HG03571 (cell line): ENCODE results near the gene PRKAG2.
"Not testable (repeated sequence)": the region's sequence is repeated elsewhere in the genome, so short reads cannot be mapped to it uniquely, and the experiment has no call there.

Experiments used
- ATAC-seq: cut with Tn5 transposase; IDR thresholded peaks from one replicate; pipeline ENCODE4 v1.9.1; 2021; ENCODE audit not compliant: unreplicated experiment

The PRKAG2 gene

DNA sequence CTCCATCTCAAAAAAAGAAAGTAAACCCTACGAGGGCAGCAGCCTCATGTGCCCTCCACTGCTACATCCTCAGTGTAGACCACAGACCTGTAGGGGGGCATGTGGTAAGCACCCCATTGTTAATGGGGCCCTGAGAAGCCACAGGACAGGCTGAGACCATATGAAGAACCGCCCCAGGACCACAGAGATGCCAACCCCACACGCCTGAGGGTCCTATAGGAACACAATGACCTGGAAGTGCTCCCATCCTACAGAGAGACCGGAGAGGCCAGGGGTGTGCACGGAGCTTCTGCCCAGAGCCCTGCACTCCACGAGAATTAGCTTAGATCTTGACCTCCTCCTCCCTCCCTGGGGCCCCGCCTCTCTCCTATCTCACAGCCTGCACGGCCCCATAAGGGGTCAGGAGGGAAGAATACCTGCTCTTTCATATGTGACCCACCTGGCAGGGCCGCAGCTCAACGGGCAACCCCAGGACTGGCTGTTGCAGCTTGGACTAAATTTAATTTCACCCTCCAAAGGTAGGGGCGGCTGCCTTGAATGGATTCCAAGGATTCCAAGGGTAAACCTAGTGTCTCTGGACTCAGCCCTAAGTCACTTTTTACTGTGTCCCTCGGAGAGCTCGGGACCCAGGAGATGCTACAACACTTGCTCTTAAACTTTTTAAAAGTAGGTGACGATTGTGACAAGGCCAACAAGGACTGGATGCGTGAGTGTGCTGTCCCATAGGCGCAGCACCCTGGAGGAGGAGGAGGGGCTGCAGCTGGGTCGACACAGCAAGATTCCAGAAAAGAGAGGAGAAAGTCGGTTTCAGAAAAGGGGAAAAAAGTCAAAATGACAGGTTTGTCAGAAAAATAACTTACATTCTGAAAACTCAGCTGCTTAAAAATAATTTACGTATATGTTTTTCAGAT, 24.2 kb downstream of the PRKAG2 start:
- ATAC-seq, result no peak

GRCh38 chr7:151851782-151852181, 25.1 kb downstream of the PRKAG2 start:
- ATAC-seq, result no peak

DNA sequence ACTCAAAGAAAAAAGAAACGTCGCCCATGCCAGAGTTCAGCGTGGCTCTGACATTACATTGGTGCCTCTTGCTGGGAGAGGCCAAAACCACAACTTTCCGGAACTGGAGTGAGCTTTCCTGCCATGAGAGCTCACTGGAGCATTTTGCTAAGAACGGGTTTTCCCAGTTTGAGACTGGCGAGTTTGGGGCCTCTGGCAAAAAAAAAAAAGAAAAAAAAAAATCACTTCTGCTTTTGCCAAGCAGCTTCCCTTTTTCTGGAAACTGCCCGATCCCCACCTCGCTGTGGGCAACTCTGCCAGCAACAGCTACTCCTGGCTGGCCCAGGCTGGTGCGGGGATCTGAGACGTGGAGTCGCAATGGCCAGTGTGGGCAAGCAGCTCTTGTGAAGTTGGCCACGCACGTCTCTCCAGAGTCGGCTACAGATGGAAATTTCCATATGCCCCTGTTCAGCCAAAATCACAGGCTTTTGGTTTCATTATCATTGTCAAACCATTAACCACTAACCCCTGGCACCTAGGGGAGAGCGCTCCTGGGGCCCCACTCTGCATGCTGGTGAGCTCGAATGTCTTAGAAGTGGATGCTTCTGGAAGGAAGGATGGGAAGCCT, 25.7 kb downstream of the PRKAG2 start:
- no peak for ATAC-seq

GRCh38 chr7:151850491-151851124, 26.3 kb downstream of the PRKAG2 start:
- no peak for ATAC-seq

GRCh38 chr7:151849879-151850260, 27.0 kb downstream of the PRKAG2 start:
- no peak for ATAC-seq

DNA sequence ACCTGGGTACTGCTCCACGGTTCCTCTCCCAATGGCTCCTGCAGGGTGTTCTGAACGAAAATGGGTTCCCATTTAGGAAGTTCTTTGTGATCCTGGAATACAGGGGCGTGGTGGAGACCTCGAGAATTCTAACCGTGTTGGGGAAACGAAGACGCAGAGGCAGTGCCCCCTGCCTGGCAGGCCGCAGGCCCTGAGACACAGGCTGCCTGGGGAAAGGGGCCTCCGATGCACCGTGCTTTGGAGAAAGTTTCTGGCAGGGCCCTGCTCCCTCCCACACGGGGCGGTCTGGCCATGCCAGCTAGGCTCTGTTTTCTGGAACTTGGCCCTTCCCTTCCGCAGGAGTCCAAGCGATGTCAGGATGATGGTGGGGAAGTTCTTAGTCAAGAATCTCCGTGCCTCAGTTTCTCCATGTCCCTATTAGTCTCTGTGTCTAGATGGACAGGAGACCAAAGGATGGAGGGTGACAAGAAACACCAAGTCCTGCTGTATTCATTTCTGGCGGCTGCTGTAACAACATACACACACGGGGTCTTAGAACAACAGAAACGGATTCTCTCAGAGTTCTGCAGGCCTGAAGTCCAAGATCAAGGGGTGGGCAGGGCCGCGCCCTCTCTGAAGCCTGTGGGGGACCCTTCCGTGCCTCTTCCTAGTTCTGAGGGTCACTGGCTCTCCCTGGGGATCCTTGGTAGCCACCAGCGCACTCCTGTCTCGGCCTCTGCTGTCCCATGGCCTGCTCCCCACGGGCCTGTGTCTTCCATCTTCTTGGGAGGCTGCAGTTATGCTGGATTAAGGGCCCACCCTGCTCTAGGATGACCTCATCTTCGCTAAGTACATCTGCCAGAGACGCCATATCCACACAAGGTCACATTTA, 27.7 kb downstream of the PRKAG2 start:
- no peak for ATAC-seq

DNA sequence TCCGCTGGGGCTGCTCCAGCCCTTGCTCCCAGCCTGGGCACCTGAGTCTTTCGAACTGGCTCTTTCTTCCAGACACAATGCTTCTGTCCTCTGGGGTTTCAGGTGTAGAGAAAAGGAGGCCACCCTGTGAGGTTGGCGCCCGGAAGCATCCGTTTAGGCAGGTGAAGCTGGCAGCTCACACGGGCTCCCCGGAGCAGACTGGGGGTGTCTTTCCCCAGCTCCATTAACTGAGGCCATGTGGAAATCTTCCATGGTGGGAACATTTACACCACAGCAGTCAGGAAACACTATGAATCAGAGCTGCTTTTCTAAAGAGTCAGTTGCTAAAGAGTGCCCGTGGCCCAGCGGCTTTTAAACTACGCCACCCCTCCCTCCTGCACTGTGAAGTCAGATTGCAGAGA, 29.2 kb downstream of the PRKAG2 start:
- ATAC-seq, result no peak

GRCh38 chr7:151847136-151847535, 29.8 kb downstream of the PRKAG2 start:
- ATAC-seq, result no peak

- ATAC-seq, result no peak
These were observed 31.3 kb downstream of the PRKAG2 start for GRCh38 chr7:151845412-151846205.

DNA sequence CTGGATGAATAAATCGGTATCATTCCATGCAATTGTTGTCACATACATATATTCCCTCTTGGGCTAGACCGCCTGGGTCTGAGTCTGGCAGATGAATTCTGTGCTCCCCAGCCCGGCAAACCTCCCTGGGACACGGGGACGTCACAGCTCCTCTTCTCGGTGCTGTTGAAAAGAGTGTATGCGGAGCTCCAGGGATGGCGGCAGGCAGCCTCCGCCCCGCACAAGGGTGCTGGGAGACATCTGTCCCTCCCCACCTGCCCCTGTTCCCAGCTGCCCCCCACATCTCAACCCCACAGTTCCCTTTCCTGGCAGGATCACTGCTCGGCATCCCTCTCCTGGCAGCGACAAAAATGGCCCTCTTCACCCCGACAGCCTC, 32.1 kb downstream of the PRKAG2 start:
- ATAC-seq, result no peak

DNA sequence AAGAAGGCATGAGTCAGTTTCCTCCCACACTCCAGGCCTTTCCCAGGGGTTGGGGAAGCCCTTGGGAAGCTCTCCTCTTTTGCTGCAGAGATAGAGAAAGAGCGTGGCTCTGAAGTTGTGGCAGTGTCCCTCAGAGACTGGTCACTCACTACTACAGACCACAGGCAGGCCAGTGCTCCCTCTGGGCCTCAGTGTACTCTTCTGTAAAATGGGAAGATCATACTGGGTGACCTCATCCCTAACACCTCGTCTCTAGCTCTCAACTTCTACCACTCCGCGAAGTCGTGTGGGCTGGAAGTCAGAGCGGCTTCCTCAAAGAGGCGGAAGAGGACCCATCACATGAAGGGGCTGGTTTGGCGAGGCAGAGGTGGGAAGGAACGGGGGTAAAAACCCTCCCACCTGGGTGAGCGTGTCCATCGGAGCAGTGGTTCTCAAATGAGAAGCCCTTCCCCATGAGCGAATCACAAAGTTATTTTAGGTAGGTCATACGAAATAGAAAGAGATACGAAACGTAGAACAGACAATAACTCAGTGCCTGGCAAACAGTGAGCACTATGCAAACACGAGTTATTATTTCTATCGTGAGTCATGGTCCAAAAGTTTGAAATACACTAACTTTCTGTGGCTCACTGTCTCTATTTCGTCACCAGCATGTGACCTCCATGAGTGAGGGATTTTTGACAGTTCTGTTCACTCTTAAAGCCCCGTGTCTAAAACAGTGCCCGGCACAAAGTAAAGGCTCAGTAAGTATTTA, 32.7 kb downstream of the PRKAG2 start:
- no peak for ATAC-seq

GRCh38 chr7:151843181-151843580, 33.7 kb downstream of the PRKAG2 start:
- no peak for ATAC-seq

DNA sequence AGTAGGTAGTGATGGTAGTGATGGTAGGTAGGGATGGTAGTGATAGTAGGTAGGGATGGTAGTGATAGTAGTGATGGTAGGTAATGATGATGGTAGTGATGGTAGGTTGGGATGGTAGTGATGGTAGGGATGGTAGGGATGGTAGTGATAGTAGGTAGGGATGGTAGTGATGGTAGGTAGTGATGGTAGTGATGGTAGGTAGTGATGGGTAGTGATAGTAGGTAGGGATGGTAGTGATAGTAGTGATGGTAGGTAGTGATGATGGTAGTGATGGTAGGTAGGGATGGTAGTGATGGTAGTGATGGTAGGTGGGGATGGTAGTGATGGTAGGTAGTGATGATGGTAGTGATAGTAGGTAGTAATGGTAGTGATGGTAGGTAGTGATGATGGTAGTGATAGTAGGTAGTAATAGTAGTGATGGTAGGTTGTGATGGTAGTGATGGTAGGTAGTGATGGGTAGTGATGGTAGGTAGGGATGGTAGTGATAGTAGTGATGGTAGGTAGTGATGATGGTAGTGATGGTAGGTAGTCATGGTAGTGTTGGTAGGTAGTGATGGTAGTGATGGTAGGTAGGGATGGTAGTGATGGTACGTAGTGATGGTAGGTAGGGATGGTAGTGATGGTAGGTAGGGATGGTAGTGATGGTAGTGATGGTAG, 35.4 kb downstream of the PRKAG2 start:
- ATAC-seq, result not testable (repeated sequence)

- no peak for ATAC-seq
These were observed 36.6 kb downstream of the PRKAG2 start for GRCh38 chr7:151840088-151840910.

DNA sequence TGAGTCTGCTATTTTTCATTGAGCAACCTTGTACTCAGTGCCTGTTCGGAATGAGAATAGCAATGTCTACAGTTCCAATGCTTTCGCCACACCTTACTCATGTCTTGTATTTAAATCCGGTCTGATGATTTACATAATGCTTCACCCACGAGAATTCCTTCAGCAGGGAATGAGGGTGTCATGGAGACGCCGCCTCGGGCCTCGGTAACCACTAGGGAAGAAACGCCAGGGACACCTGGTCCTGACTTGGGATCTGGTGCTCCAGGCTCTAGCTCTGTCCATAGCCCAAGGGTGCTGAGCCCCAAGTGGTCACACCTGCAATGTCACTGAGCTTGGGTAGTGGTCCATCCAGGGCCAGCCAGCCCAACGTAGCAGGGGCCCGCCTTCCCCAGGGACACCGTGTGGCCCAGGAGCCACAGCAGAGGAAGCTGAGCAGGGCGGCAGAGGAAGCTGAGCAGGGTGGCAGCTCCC, 37.4 kb downstream of the PRKAG2 start:
- ATAC-seq, result no peak

DNA sequence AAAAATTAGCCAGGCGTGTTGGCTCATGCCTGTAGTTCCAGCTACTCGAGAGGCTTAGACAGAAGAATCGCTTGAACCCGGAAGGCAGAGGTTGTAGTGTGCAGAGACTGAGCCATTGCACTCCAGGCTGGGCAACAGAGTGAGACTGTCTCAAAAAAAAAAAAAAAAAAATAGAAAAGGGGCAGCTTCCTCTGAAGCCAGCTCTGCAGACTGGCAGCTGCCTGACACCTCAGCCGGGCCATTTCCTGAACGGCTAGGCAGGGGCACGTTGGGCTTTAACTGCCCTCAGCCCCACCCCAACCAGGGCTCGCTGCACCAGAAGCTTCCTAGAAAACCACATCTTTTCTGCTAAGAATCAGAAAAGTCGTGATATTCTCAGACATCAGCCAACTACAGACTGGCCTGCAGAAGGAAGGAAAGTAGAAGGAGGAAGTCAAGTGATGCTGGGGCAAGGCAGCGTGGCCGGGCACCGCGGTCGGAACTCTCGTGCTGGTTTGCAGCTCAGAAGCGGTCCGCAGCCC, 38.0 kb downstream of the PRKAG2 start:
- peak; percentile 68 for ATAC-seq

GRCh38 chr7:151838072-151838471, 38.8 kb downstream of the PRKAG2 start:
- ATAC-seq, result no peak
